HEK293T (cell line): Measurements from ENCODE around the gene KY.

ENCODE experiments used
- ARNT ChIP-seq: fragments of 450-650 bp; IDR thresholded peaks from 2 replicates; pipeline ENCODE4 v1.6.1; 2017; ENCODE audit warnings: mild to moderate bottlenecking
- BHLHE40 ChIP-seq: fragments of 450-650 bp; IDR thresholded peaks from 2 replicates; pipeline ENCODE4 v1.6.1; 2016; ENCODE audit warnings: mild to moderate bottlenecking, moderate library complexity, borderline replicate concordance
- CTBP1 ChIP-seq: fragments of 450-650 bp; IDR thresholded peaks from 2 replicates; pipeline ENCODE4 v1.6.1; 2016; ENCODE audit warnings: borderline replicate concordance
- ELF4 ChIP-seq: fragments of 450-650 bp; IDR thresholded peaks from 2 replicates; pipeline ENCODE4 v1.6.1; 2017; ENCODE audit warnings: antibody characterized with exemption
- FOXA1 ChIP-seq: fragments of 450-650 bp; IDR thresholded peaks from 2 replicates; pipeline ENCODE4 v1.6.1; 2016; ENCODE audit warnings: mild to moderate bottlenecking
- FOXM1 ChIP-seq: fragments of 450-650 bp; IDR thresholded peaks from 2 replicates; pipeline ENCODE4 v1.6.1; 2017; ENCODE audit warnings: mild to moderate bottlenecking, borderline replicate concordance
- HDGF ChIP-seq: fragments of 450-650 bp; IDR thresholded peaks from 2 replicates; pipeline ENCODE4 v1.6.1; 2017; ENCODE audit warnings: antibody characterized with exemption, borderline replicate concordance
- L3MBTL2 ChIP-seq: fragments of 450-650 bp; conservative IDR thresholded peaks from 2 replicates; pipeline ENCODE4 v1.6.1; 2016; ENCODE audit warnings: mild to moderate bottlenecking
- LEF1 ChIP-seq: fragments of 450-650 bp; IDR thresholded peaks from 2 replicates; pipeline ENCODE4 v1.6.1; 2017; ENCODE audit warnings: mild to moderate bottlenecking, borderline replicate concordance
- NFRKB ChIP-seq: fragments of 450-650 bp; IDR thresholded peaks from 2 replicates; pipeline ENCODE4 v1.6.1; 2016; ENCODE audit warnings: mild to moderate bottlenecking, moderate library complexity
- PKNOX1 ChIP-seq: fragments of 450-650 bp; IDR thresholded peaks from 2 replicates; pipeline ENCODE4 v1.6.1; 2016
- SUZ12 ChIP-seq: fragments of 450-650 bp; IDR thresholded peaks from 2 replicates; pipeline ENCODE4 v1.6.1; 2016; ENCODE audit warnings: mild to moderate bottlenecking
- TARDBP ChIP-seq: fragments of 450-650 bp; IDR thresholded peaks from 2 replicates; pipeline ENCODE4 v1.6.1; 2016
- ZNF384 ChIP-seq: fragments of 450-650 bp; IDR thresholded peaks from 2 replicates; pipeline ENCODE4 v1.6.1; 2016

GRCh38 chr3:134638385-134639030 lies 12.3 kb downstream of the KY start:
- TF ChIP-seq SUZ12 (no peak), FOXM1 (no peak), L3MBTL2 (no peak), FOXA1 (no peak), LEF1 (no peak), ELF4 (no peak), ARNT (no peak), BHLHE40 (no peak), CTBP1 (no peak), NFRKB (no peak), ZNF384 (no peak), TARDBP (no peak), PKNOX1 (no peak), HDGF (no peak)
